ENCODE results near the gene SEMA3F. TPM values are rescaled to one million over a fixed set of nuclear protein-coding genes. Genes with fewer than 3 reads are reported as not detected.

SEMA3F gene
- total RNA-seq, 2 experiments from 2014 or later: not detected

- DNase-seq: no peak
- Mint-ChIP-seq H3K27ac (no peak overlapping the region), H3K36me3 (ENCODE audit: low read depth) (no peaks in the 10 kb centered on the region), H3K4me3 (no peak overlapping the region), H3K27me3 (peaks cover 12% of the 10 kb centered on the region), H3K9me3 (no peaks in the 10 kb centered on the region), H3K4me1 (no peaks in the 10 kb centered on the region)
- CTCF ChIA-PET: interaction anchor here (0.6 to 1.8 kb wide), 2 partner anchors 32 to 110 kb away, joined by 3 to 5 read pairs; no protein-coding TSS in a partner anchor
- POLR2A ChIA-PET: no interaction called here
Measured at GRCh38 chr3:50162034-50162883, 7.1 kb downstream of the SEMA3F start.

- Mint-ChIP-seq H3K27ac (no peak overlapping the region), H3K36me3 (ENCODE audit: low read depth) (no peaks in the 10 kb centered on the region), H3K4me3 (no peak overlapping the region), H3K9me3 (no peaks in the 10 kb centered on the region), H3K4me1 (no peaks in the 10 kb centered on the region), H3K27me3 (no peaks in the 10 kb centered on the region)
- ChIA-PET POLR2A (no interaction called here), CTCF (interaction anchor here (0.6 to 1.8 kb wide), 4 partner anchors 13 to 250 kb away, joined by 3 to 5 read pairs (median 3); no protein-coding TSS in a partner anchor)
- DNase-seq: no peak
Measured at GRCh38 chr3:50163572-50164455, 8.7 kb downstream of the SEMA3F start.

- H3K9me3 Mint-ChIP-seq: no peaks in the 10 kb centered on the region
- CTCF ChIA-PET: interaction anchor here (1.4 kb wide), 2 partner anchors 14 to 41 kb away, joined by 3 read pairs; no protein-coding TSS in a partner anchor
- no peaks in the 10 kb centered on the region for H3K4me1 Mint-ChIP-seq
- DNase-seq: no peak
- no peak overlapping the region for H3K27ac Mint-ChIP-seq
- no peaks in the 10 kb centered on the region for H3K27me3 Mint-ChIP-seq
- H3K36me3 Mint-ChIP-seq (ENCODE audit: low read depth): no peaks in the 10 kb centered on the region
- POLR2A ChIA-PET: no interaction called here
- no peak overlapping the region for H3K4me3 Mint-ChIP-seq
Measured at GRCh38 chr3:50164481-50164880, 9.4 kb downstream of the SEMA3F start.

- Mint-ChIP-seq H3K27ac (no peak overlapping the region), H3K4me1 (no peaks in the 10 kb centered on the region), H3K4me3 (no peak overlapping the region), H3K9me3 (no peaks in the 10 kb centered on the region), H3K36me3 (ENCODE audit: low read depth) (no peaks in the 10 kb centered on the region), H3K27me3 (no peaks in the 10 kb centered on the region)
- ChIA-PET POLR2A (interaction anchor here (0.6 kb wide), 1 partner anchor 158 kb away, joined by 3 read pairs; no protein-coding TSS in a partner anchor), CTCF (interaction anchor here (1.4 kb wide), 1 partner anchor 42 kb away, joined by 3 read pairs; no protein-coding TSS in a partner anchor)
- DNase-seq: no peak
Measured at GRCh38 chr3:50164984-50165909, 10.1 kb downstream of the SEMA3F start.

GRCh38 chr3:50165910-50166538 is 10.9 kb downstream of the SEMA3F start:
- DNase-seq: no peak
- Mint-ChIP-seq H3K27me3 (no peaks in the 10 kb centered on the region), H3K9me3 (no peaks in the 10 kb centered on the region), H3K4me1 (no peaks in the 10 kb centered on the region), H3K27ac (no peak overlapping the region), H3K4me3 (no peak overlapping the region), H3K36me3 (ENCODE audit: low read depth) (no peaks in the 10 kb centered on the region)
- POLR2A ChIA-PET: no interaction called here
- CTCF ChIA-PET: no interaction called here

- no peak for DNase-seq
- H3K27me3 Mint-ChIP-seq: no peaks in the 10 kb centered on the region
- H3K9me3 Mint-ChIP-seq: no peaks in the 10 kb centered on the region
- H3K4me3 Mint-ChIP-seq: no peak overlapping the region
- H3K36me3 Mint-ChIP-seq (ENCODE audit: low read depth): no peaks in the 10 kb centered on the region
- ChIA-PET CTCF (no interaction called here), POLR2A (no interaction called here)
- no peak overlapping the region for H3K27ac Mint-ChIP-seq
- no peaks in the 10 kb centered on the region for H3K4me1 Mint-ChIP-seq
Measured at GRCh38 chr3:50166620-50167019, 11.5 kb downstream of the SEMA3F start.

GRCh38 chr3:50167069-50167840 is 12.1 kb downstream of the SEMA3F start:
- DNase-seq: no peak
- Mint-ChIP-seq H3K4me1 (no peaks in the 10 kb centered on the region), H3K9me3 (no peaks in the 10 kb centered on the region), H3K36me3 (ENCODE audit: low read depth) (no peaks in the 10 kb centered on the region), H3K4me3 (no peak overlapping the region), H3K27ac (no peak overlapping the region), H3K27me3 (no peaks in the 10 kb centered on the region)
- ChIA-PET POLR2A (no interaction called here), CTCF (no interaction called here)

GRCh38 chr3:50167841-50168209 is 12.7 kb downstream of the SEMA3F start:
- no peak overlapping the region for H3K27ac Mint-ChIP-seq
- no peaks in the 10 kb centered on the region for H3K27me3 Mint-ChIP-seq
- no peaks in the 10 kb centered on the region for H3K9me3 Mint-ChIP-seq
- POLR2A ChIA-PET: no interaction called here
- H3K4me1 Mint-ChIP-seq: no peaks in the 10 kb centered on the region
- CTCF ChIA-PET: interaction anchor here (1.2 kb wide), 1 partner anchor 24 kb away, joined by 4 read pairs; no protein-coding TSS in a partner anchor
- no peak overlapping the region for H3K4me3 Mint-ChIP-seq
- no peak for DNase-seq
- H3K36me3 Mint-ChIP-seq (ENCODE audit: low read depth): no peaks in the 10 kb centered on the region

- Mint-ChIP-seq H3K27me3 (no peaks in the 10 kb centered on the region), H3K4me3 (no peak overlapping the region), H3K36me3 (ENCODE audit: low read depth) (no peaks in the 10 kb centered on the region), H3K9me3 (no peaks in the 10 kb centered on the region), H3K27ac (no peak overlapping the region), H3K4me1 (no peaks in the 10 kb centered on the region)
- ChIA-PET CTCF (interaction anchor here (1.2 kb wide), 1 partner anchor 24 kb away, joined by 4 read pairs; no protein-coding TSS in a partner anchor), POLR2A (no interaction called here)
- DNase-seq: no peak
Measured at GRCh38 chr3:50168388-50168787, 13.3 kb downstream of the SEMA3F start.

- Mint-ChIP-seq H3K36me3 (ENCODE audit: low read depth) (no peaks in the 10 kb centered on the region), H3K4me3 (no peak overlapping the region), H3K27ac (no peak overlapping the region), H3K4me1 (peaks cover 2% of the 10 kb centered on the region), H3K9me3 (no peaks in the 10 kb centered on the region), H3K27me3 (no peaks in the 10 kb centered on the region)
- ChIA-PET POLR2A (no interaction called here), CTCF (interaction anchor here (1.2 kb wide), 1 partner anchor 23 kb away, joined by 4 read pairs; no protein-coding TSS in a partner anchor)
- no peak for DNase-seq
Measured at GRCh38 chr3:50168791-50169190, 13.7 kb downstream of the SEMA3F start.

- CTCF ChIA-PET: interaction anchor here (1.0 to 1.4 kb wide), 2 partner anchors 13 to 46 kb away, joined by 3 read pairs; no protein-coding TSS in a partner anchor
- H3K4me3 Mint-ChIP-seq: no peak overlapping the region
- H3K27ac Mint-ChIP-seq: no peak overlapping the region
- H3K9me3 Mint-ChIP-seq: no peaks in the 10 kb centered on the region
- no peaks in the 10 kb centered on the region for H3K27me3 Mint-ChIP-seq
- no peak for DNase-seq
- peaks cover 4% of the 10 kb centered on the region for H3K4me1 Mint-ChIP-seq
- POLR2A ChIA-PET: no interaction called here
- no peaks in the 10 kb centered on the region for H3K36me3 Mint-ChIP-seq (ENCODE audit: low read depth)
Measured at GRCh38 chr3:50169232-50169832, 14.2 kb downstream of the SEMA3F start.
